A172 (cell line): ENCODE results near the gene TEX51. TPM values are rescaled to one million over a fixed set of nuclear protein-coding genes. Genes with fewer than 3 reads are reported as not detected.

ENCODE experiments used
- DNase-seq: peaks from one replicate; pipeline ENCODE4 v3.0.0-alpha.2; 2015; ENCODE audit warnings: low spot score
- total RNA-seq: library from RNA; depleted of rRNA; stranded (reverse); fragments of >200 nt; shearing (Covaris generic); gene quantifications from 2 replicates; pipeline ENCODE4 v1.2.3, GENCODE V29; 2014

TEX51 gene
- total RNA-seq, 1 experiment from 2014 or later: not detected

GRCh38 chr2:126913881-126914615 lies 15.4 kb downstream of the TEX51 start:
- DNase-seq: no peak

GRCh38 chr2:126914811-126915500 lies 16.3 kb downstream of the TEX51 start:
- no peak for DNase-seq

GRCh38 chr2:126915903-126916302 lies 17.2 kb downstream of the TEX51 start:
- DNase-seq: no peak

GRCh38 chr2:126916744-126917143 lies 18.1 kb downstream of the TEX51 start:
- no peak for DNase-seq

- DNase-seq: no peak
Observed at GRCh38 chr2:126921066-126921465, 22.4 kb downstream of the TEX51 start.

- no peak for DNase-seq
Observed at GRCh38 chr2:126930970-126931590, 32.4 kb downstream of the TEX51 start.

GRCh38 chr2:126932529-126932928 lies 33.8 kb downstream of the TEX51 start:
- DNase-seq: no peak

- no peak for DNase-seq
Observed at GRCh38 chr2:126932966-126933710, 34.4 kb downstream of the TEX51 start.

GRCh38 chr2:126933711-126934091 lies 35.0 kb downstream of the TEX51 start:
- DNase-seq: no peak

GRCh38 chr2:126934809-126935208 lies 36.1 kb downstream of the TEX51 start:
- DNase-seq: no peak

GRCh38 chr2:126935774-126936173 lies 37.1 kb downstream of the TEX51 start:
- DNase-seq: no peak

GRCh38 chr2:126936219-126936723 lies 37.6 kb downstream of the TEX51 start:
- DNase-seq: no peak

- DNase-seq: no peak
Observed at GRCh38 chr2:126940331-126940730, 41.6 kb downstream of the TEX51 start.

- no peak for DNase-seq
Observed at GRCh38 chr2:126942427-126943203, 43.9 kb downstream of the TEX51 start.

GRCh38 chr2:126943612-126944348 lies 45.1 kb downstream of the TEX51 start:
- DNase-seq: no peak

- DNase-seq: no peak
Observed at GRCh38 chr2:126945118-126945517, 46.4 kb downstream of the TEX51 start.

GRCh38 chr2:126946318-126947102 lies 47.8 kb downstream of the TEX51 start:
- no peak for DNase-seq

- DNase-seq: no peak
Observed at GRCh38 chr2:126947103-126947429, 48.4 kb downstream of the TEX51 start.

- DNase-seq: no peak
Observed at GRCh38 chr2:126949775-126950174, 51.1 kb downstream of the TEX51 start.

- no peak for DNase-seq
Observed at GRCh38 chr2:126950504-126950903, 51.8 kb downstream of the TEX51 start.
